HG03460 (cell line): ENCODE results near the gene ADIPOQ.
"Not testable (repeated sequence)": the region's sequence is repeated elsewhere in the genome, so short reads cannot be mapped to it uniquely, and the experiment has no call there.

Source experiments
- ATAC-seq: cut with Tn5 transposase; IDR thresholded peaks from one replicate; pipeline ENCODE4 v1.9.1; 2021; ENCODE audit not compliant: unreplicated experiment

Gene ADIPOQ

GRCh38 chr3:186826410-186826975 is 16.0 kb upstream of the ADIPOQ start:
- no peak for ATAC-seq

DNA sequence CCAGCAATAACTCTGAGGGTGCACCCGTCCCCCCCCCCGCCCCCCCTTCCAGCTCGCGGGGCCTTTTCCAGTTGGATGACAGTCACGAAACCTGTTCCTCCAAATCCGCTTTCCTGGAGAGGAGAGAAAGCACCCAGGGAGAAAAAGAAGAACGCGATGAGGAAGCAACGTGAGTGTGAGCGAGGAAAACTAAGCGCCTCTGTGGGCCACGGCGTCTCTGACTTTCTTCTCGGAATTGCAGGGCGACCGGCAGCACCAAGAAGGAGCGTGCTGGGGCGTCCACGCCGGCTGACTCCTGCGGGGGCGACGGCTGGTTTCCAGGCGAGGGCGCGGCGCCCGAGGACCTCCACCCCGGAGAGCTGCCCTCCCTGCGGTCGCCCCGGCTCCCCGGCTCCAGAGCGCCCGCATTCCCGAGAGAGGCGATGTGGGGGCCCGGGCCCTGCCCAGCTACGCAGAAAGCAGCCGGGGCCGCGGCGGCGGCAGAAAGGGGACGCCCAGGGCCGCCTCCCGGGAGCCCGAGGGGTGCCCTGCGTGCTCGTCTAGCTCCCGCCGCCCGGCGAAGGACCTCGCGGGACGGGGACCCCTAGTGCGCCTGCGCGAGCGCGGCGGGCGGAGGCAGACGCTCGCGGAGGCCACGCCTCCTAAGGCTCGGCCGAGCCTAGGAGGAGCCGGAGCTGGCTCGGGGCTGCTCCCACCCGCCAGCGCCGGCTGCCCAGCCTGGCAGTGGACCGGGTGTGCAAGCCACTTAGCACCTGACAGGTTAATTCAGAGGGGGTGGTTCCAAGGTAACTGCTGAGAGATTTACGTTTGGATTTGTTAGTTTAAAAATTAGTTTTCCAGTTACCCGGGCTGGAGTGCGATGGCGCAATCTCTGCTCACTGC is 15.3 kb upstream of the ADIPOQ start:
- ATAC-seq: peak; percentile 79

GRCh38 chr3:186828340-186828739 is 14.2 kb upstream of the ADIPOQ start:
- no peak for ATAC-seq

DNA sequence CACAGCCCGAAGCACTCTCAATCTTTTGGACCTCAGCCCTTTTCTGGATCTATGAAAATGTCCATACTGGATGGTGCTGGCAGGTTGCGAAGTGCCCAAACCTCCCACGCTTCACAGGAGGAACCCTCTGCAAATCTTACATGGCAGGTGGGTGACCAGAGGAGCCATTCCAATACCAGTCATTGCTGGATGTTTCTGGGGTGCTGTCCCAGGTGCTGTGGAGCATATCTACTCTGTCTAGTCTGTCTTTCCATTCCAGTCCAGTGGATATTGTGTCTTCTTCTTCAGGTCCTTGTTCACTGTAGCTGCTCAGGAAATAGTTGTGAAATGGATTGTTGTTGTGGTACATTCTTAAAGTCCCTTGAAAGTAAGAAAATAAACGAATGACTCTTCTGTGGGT is 10.7 kb upstream of the ADIPOQ start:
- ATAC-seq: no peak

DNA sequence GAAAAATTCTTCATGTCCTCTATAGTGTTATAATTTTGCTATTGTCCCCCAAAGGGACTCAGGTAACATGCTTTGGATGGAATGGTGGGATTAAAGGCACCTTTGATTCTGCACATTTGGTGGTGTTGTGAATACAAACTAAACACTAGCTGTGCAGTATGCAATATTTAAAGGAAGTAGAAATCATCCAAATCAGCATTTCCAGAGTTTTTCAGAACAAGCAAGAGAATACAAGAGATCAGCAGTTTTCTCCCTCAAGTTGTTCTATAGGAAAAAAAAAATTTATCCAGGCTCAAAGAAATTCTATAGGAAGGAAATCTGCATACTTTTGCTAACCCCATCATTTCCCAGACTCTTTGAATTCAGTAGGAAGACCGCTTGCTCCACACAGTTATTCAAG is 10.2 kb upstream of the ADIPOQ start:
- no peak for ATAC-seq

DNA sequence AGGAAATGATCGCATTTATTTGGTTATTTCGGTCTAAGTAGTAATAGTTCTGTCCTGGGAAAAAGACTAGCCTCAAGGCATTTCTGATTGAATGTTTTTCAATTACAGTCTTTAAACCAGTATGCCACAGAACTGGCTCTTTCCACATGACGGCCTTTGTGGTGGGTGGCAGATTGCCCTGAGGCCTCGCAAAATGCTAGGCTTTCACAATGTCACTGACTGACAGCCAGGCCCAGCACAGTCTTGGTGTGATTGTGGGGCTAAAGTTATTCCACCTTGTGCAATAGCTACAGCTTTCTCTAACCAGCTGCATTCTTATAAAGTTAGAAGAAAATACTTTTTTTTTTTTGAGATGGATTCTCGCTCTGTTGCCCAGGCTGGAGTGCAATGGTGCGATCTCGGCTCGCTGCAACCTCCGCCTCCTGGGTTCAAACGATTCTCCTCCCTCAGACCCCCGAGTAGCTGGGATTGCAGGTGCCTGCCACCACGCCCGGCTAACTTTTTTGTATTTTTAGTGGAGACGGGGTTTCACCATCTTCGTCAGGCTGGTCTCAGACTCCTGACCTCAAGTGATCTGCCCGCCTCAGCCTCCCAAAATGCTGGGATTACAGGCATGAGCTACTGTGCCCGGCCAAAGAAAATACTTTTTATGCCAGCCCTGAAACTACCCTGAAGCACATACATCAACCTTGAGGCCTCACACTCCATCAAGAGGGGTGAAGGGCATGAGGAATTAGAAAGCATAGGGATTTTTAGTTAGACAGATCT is 2.5 kb upstream of the ADIPOQ start:
- ATAC-seq: no peak

GRCh38 chr3:186841620-186842019 is 890 bp upstream of the ADIPOQ start:
- ATAC-seq: no peak

- no peak for ATAC-seq
Observed at GRCh38 chr3:186843039-186843432, 526 bp downstream of the ADIPOQ start.

- no peak for ATAC-seq
Observed at GRCh38 chr3:186844908-186845307, 2.4 kb downstream of the ADIPOQ start.

DNA sequence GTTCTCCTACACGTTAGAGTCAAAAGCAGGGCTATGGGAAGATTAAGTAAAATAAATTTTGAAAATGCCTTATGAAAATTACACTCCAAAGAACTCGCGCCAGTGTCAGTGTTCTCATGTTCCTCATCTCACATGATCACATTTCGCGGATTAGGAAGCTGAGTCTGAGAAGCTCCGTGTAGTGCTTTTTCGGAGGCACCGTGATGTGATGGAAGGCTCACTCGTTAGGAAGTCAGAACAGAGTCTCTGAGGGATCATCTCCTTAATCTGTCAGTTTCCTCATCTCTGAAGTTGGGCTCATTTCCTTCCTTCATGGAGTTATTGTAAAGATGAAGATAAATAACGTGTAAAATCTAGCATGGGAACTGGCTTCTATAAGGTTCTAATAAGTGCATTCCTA is 3.2 kb downstream of the ADIPOQ start:
- no peak for ATAC-seq

DNA sequence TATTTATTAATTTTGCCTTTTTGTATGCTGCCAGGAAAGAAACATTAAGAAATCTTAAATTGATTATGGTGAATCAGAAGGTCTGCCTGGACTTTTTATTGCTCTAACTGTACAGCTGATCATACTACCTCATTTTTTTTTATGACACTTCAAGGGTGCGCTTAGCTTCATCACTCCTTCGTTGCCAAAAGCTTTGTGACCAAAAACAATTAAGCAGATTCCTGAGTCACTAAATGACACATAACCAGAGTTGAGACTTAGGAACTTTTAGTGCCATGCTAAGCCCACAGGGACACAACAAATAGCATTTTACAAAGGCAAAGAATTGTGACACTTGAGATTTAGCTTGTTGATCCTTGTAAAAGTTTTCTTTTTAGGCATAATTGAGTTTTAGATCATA is 4.9 kb downstream of the ADIPOQ start:
- no peak for ATAC-seq

DNA sequence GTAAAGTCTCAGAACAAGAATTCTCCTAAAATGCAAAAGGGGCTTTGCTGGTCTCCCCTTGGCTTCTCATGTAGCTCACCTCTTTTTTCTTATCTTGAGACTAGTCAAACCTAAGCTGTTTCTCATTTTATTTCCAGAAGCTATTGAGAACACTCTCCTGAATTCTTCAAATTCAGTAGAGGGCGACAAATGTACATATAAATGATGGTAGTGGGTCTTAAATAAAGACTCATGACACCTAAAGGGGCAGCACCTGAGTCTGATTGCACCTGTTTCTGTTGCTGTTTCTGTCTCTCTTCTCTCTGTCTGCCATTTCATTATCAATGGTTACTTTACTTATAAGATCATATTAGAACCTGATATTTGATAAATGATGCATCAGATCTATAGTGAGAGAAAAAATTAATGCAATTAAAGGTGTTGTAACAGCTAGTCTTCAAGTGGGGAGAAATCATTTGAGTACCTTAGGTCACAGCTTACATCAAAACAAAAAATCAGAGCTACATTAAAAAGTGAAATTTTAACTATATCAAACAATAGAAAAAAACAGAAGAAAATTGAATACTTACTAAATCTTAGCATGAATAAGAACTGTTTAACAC is 7.0 kb downstream of the ADIPOQ start:
- ATAC-seq: peak; percentile 62

DNA sequence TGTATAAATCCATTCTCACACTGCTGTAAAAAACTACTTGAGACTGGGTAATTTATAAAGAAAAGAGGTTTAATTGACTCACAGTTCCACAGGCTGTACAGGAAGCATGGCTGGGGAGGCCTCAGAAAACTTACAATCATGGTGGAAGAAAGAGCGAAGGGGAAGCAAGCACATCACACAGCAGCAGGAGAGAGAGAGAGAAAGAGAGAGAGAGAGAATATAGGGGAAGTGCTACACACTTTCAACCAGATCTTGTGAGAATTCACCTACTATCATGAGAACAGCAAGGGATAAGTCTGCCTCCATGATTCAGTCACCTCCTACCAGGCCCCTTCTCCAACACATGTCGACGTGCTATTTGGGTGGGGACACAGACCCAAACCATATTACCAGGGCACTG is 9.3 kb downstream of the ADIPOQ start:
- not testable (repeated sequence) for ATAC-seq

DNA sequence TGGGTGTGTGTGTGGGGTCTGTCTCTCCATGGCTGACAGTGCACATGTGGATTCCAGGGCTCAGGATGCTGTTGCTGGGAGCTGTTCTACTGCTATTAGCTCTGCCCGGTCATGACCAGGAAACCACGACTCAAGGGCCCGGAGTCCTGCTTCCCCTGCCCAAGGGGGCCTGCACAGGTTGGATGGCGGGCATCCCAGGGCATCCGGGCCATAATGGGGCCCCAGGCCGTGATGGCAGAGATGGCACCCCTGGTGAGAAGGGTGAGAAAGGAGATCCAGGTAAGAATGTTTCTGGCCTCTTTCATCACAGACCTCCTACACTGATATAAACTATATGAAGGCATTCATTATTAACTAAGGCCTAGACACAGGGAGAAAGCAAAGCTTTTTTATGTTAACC is 10.5 kb downstream of the ADIPOQ start:
- ATAC-seq: no peak

GRCh38 chr3:186854146-186854545 is 11.6 kb downstream of the ADIPOQ start:
- no peak for ATAC-seq

GRCh38 chr3:186854954-186855353 is 12.4 kb downstream of the ADIPOQ start:
- no peak for ATAC-seq

- no peak for ATAC-seq
Observed at GRCh38 chr3:186857743-186858142, 15.2 kb downstream of the ADIPOQ start.

DNA sequence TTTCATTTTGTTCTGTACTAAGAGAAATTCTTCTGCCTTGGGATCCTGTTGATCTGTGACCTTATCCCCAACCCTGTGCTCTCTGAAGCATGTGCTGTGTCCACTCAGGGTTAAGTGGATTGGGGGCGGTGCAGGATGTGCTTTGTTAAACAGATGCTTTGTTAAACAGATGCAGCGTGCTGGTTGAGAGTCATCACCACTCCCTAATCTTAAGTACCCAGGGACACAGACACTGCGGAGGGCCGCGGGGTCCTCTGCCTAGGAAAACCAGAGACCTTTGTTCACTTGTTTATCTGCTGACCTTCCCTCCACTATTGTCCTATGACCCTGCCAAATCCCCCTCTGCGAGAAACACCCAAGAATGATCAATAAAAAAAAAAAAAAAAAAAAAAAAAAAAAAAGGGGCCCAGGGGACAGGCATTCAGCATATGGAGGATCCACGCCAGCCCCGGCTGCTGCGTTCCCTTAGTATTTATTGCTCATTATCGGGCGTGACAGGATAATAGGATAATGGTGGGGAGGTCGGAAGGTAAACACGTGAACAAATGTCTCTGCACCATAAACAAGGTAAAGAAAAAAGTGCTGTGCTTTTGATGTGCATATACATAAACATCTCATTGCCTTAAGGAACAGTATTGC is 22.8 kb downstream of the ADIPOQ start:
- ATAC-seq: not testable (repeated sequence)

- ATAC-seq: not testable (repeated sequence)
Observed at GRCh38 chr3:186866095-186866494, 23.6 kb downstream of the ADIPOQ start.

GRCh38 chr3:186869253-186870100 is 27.0 kb downstream of the ADIPOQ start:
- no peak for ATAC-seq
